Activated naive CD4-positive, alpha-beta T cell treated with anti-CD3 and anti-CD28 coated beads, Interleukin-2, amount 50 U/mL, for 16 hours (primary cell): Measurements from ENCODE around the gene EPS15.
"Not testable (repeated sequence)": the region's sequence is repeated elsewhere in the genome, so short reads cannot be mapped to it uniquely, and the experiment has no call there.

Source experiments
- DNase-seq: peaks from one replicate; pipeline ENCODE4 v3.0.0-alpha.2; 2020

EPS15 gene

GRCh38 chr1:51328926-51329325 is 190.1 kb downstream of the EPS15 start:
- no peak for DNase-seq

GRCh38 chr1:51328279-51328678 is 190.8 kb downstream of the EPS15 start:
- no peak for DNase-seq

DNA sequence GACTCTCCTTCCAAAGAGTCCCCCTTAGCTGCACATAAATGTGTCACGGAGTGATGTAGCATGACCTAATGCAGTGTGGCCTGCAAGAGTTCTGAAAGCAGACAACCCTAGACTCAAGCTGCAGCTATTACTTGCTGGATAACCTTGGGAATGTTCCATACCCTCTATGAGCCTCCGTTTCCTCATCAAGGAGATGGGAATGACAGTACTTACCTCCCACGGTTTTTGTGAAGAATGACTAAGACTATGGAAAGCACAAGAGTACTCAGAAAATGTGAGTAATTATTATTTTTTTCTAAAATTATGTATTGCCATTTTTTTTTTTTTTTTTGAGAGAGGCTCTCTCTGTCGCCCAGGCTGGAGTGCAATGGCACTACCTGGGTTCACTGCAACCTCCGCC is 191.7 kb downstream of the EPS15 start:
- DNase-seq = no peak

- no peak for DNase-seq
These were observed 192.2 kb downstream of the EPS15 start for GRCh38 chr1:51326839-51327238.

DNA sequence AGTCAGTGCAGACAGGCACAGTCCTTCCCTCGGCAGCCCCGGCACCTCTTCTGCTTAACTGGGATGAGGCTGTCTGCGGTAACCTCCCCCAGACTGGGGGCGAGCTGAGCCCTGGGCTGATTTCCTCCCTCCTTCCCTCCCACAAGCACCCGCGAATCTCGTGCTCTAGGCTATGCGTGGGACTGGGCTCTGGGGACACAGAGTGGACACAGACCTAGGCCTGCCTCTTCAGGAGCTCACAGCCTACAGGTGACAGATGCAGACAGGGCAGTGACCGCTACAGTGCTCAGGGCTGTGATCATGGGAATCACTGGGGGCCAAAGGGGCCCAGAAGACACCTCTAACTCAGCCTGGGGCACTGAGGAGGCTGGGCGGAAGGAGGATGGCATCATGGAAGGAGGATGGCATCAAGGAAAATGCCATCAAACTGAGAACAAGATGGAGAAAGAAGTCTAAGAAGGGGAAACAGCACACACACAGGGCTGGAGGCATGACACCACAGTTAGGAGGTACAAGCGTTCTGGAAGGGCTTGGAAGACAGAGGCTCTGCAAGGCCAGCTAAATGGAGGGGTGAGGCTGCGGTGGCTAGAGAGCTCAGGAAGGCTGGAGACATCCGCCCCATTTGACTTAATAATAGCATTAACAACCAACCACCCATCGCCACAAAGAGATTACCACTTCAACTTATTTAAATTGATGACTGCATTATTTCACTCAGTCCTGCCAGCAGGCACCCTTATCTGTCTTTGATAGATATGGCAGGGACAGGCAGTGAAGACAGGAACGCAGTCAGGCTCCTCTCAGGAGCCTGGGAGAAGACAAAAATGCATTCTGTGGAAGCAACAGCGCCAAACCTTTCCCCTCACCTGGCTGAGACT is 192.9 kb downstream of the EPS15 start:
- no peak for DNase-seq

- no peak for DNase-seq
These were observed 193.7 kb downstream of the EPS15 start for GRCh38 chr1:51325391-51325790.

- DNase-seq = not testable (repeated sequence)
These were observed 194.1 kb downstream of the EPS15 start for GRCh38 chr1:51325011-51325385.

DNA sequence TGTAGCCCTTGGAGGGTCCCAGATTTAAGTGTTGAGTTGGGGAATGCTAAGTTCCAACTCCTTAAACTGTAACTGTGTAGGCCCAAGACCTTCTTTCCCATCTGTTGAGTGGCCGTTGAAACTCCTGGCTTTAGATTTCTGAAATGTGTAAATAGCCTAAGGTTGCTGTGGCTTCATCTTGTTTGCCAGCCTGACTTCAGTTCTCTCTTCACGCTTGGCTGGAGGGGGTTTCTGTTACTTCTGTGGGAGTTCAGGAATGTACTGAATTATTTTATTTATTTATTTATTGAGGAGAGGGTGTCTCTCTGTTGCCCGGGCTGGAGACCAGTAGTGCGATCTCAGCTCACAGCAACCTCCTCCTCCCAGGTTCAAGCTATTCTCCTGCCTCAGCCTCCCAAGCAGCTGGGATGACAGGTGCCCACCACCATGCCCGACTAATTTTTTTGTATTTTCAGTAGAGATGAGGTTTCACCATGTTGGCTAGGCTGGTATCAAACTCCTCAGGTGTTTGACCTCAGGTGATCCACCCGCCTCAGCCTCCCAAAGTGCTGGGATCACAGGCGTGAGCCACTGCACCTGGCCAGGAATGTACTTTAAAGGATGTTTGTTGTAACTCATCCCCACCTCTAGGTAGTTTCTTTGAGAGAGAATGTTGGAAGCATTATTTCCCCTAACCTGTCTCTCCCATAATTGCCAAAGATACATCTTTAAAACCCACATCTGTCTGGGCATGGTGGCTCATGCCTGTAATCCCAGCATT is 194.6 kb downstream of the EPS15 start:
- DNase-seq = no peak

- no peak for DNase-seq
These were observed 195.3 kb downstream of the EPS15 start for GRCh38 chr1:51323778-51324177.

- DNase-seq = no peak
These were observed 196.5 kb downstream of the EPS15 start for GRCh38 chr1:51322417-51323101.

DNA sequence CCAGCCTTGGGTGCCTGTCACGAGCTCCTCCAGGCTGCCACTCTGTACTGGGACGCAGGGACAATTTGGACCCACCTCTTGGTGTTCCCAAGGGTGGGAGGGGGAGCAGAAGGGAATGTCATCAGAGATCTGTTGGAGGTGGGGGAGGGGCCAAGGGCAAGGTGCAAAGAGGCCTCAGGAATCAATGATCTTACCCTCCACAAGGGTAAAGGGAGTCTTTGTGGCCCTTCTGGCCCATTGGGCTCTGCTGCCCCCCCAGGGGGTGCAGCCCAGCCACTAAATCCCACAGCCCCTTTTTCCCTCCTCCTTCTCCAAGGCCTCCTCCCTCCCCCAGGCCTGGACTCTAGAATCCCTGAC is 197.2 kb downstream of the EPS15 start:
- DNase-seq = no peak

GRCh38 chr1:51320967-51321923 is 197.8 kb downstream of the EPS15 start:
- DNase-seq = no peak

DNA sequence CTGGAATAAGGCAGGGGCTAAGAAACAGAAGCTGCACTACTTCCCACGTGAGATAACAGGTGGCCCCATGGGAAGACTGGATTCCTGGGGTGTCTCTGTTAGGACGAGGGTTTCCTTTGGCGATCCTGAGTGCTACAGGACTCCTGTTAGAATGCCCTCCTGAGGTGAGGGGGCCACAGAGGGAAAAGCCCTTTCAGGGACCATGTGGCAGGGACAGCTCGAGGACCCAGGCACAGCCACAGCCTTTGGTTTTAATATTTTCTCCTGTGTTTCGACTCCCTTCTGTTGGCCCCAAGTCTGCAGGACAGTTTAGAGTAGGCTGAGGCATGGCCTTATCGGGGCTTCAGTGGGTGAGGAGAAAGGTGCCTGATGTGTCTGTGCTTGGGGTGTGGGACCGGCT is 201.3 kb downstream of the EPS15 start:
- DNase-seq = no peak

DNA sequence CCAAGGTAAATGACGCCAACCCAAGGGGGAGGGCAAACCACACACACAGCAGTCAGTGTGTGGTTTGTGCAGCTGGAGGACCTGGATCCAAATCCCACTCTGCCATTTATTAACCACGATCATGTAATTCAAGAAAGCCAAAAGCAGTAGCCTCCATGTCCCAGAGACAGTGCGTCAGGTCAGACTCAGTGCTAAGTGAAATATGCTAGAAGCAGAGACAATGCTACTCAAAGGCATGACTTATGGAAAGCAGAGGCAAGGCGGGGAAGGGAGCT is 202.3 kb downstream of the EPS15 start:
- DNase-seq = no peak

DNA sequence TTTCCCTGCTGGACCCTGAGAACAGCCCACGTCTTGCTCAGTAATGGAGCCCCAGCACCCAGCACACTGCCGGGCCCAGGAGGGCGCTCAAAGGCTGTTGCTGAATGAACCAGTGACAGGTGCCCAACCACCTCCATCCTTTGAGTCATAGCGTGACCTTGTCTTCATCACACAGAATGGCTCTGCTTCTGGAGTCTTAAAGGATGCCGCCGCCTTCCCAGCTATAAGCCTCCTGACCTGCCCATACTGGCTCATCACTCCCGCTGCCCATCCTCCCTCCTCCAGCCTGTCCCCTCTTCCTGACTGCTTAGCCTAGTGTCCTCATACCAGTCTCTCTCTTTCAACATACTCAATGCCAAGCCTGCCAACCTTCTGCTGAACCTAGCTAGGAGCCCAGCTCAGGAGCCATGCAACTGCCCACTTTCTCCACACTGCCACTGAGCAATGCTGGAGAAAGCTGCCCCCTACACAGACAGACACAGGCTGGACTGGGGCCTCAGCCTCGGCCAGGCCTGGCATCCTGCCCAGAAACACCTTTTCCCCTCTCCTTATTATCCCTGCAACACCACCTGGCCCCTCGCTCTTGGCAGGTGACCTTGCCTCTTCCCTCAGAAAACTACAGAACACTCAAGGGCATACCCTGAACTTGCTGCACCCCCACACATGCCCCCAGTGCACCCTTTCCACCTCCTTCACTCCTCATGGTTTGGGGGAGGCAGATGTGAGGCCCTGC is 202.8 kb downstream of the EPS15 start:
- no peak for DNase-seq

- no peak for DNase-seq
These were observed 204.1 kb downstream of the EPS15 start for GRCh38 chr1:51314974-51315373.

- DNase-seq = no peak
These were observed 204.9 kb downstream of the EPS15 start for GRCh38 chr1:51313961-51314777.

DNA sequence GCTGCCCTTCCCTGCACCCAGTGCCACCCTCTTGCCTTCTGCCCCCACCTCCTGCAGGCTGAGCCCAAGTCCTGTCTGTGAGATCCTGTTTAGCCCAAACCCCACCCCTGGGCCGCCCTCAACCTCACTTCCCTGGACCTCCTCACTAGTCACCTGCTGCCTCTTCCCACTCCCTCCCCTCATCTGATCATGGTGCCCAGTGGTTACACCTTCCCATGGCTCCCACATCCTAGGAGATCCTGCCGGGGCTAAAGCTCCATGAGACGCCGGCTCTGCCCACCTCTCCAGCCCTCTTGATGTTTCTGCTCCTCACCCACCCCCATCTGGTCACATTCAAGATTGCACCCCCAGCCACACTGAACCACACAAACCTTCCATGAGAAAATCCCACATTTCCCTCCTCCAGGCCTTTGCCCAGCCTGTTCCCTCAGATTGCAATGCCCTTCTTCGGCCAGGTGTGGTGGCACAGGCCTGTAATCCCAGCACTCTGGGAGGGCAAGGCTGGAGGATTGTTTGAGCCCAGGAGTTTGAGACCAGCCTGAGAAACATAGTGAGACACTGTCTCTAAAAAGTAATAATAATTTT is 205.7 kb downstream of the EPS15 start:
- DNase-seq = no peak

- DNase-seq = no peak
These were observed 206.3 kb downstream of the EPS15 start for GRCh38 chr1:51312718-51313117.

GRCh38 chr1:51311826-51312225 is 207.2 kb downstream of the EPS15 start:
- DNase-seq = no peak
